Activated CD8-positive, alpha-beta T cell treated with anti-CD3 and anti-CD28 coated beads for 36 hours (primary cell): Measurements from ENCODE around the gene TMEM25. TPM values are rescaled to one million over a fixed set of nuclear protein-coding genes. Genes with fewer than 3 reads are reported as not detected.
"Not testable (repeated sequence)": the region's sequence is repeated elsewhere in the genome, so short reads cannot be mapped to it uniquely, and the experiment has no call there.

Experiments used
- ATAC-seq: fragments of 200-7000 bp; cut with Tn5 transposase; one replicate; pipeline ENCODE4 v1.10.0; 2021; ENCODE audit warnings: mild to moderate bottlenecking, moderate library complexity
- CTCF ChIA-PET: fragments of 350-600 bp; sonication (Branson Sonifier 250); formaldehyde crosslinking; loops from one replicate; lab custom pipeline; 2021; ENCODE audit warnings: antibody characterized with exemption; lab: Charles Lee
- POLR2A ChIA-PET: fragments of 350-600 bp; sonication (Branson Sonifier 250); formaldehyde crosslinking; loops from one replicate; lab custom pipeline; 2021; ENCODE audit warnings: antibody characterized with exemption; lab: Charles Lee
- DNase-seq: peaks from one replicate; pipeline ENCODE4 v3.0.0-alpha.2; 2020
- H3K27ac Mint-ChIP-seq: one replicate; pipeline ENCODE4 v1.8.0; 2021; ENCODE audit warnings: mild to moderate bottlenecking, mixed read lengths
- H3K27me3 Mint-ChIP-seq: one replicate; pipeline ENCODE4 v1.8.0; 2021; ENCODE audit warnings: mixed read lengths
- H3K36me3 Mint-ChIP-seq: one replicate; pipeline ENCODE4 v1.8.0; 2021; ENCODE audit warnings: low read depth, mixed read lengths
- H3K4me1 Mint-ChIP-seq: one replicate; pipeline ENCODE4 v1.8.0; 2021; ENCODE audit warnings: low read depth, mixed read lengths
- H3K4me3 Mint-ChIP-seq: one replicate; pipeline ENCODE4 v1.8.0; 2021; ENCODE audit warnings: mild to moderate bottlenecking, moderate library complexity, mixed read lengths
- H3K9me3 Mint-ChIP-seq: one replicate; pipeline ENCODE4 v1.8.0; 2021; ENCODE audit warnings: mixed read lengths
- CTCF ChIP-seq: fragments of 200-600 bp; IDR thresholded peaks from one replicate; pipeline ENCODE4 v1.8.0; 2022; ENCODE audit warnings: antibody characterized with exemption, mild to moderate bottlenecking
- intact Hi-C: fragments of 100-400 bp; cut with micrococcal nuclease; formaldehyde crosslinking; loops from one replicate; pipeline ENCODE4 v1.10.0; 2022
- total RNA-seq, 2 experiments: library from RNA; stranded (reverse); gene quantifications; one replicate each; pipeline ENCODE4 v1.2.3, GENCODE V29; 2021

TMEM25 gene
- total RNA-seq, 2 experiments from 2014 or later, result 9.8 to 15.0 TPM

- DNase-seq (no peak), ATAC-seq (no peak)
- Mint-ChIP-seq H3K27ac (no peak overlapping the region), H3K4me1 (peaks cover 15% of the 10 kb centered on the region), H3K27me3 (no peaks in the 10 kb centered on the region), H3K36me3 (peaks cover 5% of the 10 kb centered on the region), H3K4me3 (no peak overlapping the region), H3K9me3 (no peaks in the 10 kb centered on the region)
- CTCF ChIA-PET, result no interaction called here
- intact Hi-C loops, result loop anchor here (10.0 kb wide), 1 partner anchor 116 kb away; no protein-coding TSS in a partner anchor
- TF ChIP-seq CTCF, result no peak
- POLR2A ChIA-PET, result no interaction called here
These were observed 29.8 kb downstream of the TMEM25 start for GRCh38 chr11:118560806-118561205.

DNA sequence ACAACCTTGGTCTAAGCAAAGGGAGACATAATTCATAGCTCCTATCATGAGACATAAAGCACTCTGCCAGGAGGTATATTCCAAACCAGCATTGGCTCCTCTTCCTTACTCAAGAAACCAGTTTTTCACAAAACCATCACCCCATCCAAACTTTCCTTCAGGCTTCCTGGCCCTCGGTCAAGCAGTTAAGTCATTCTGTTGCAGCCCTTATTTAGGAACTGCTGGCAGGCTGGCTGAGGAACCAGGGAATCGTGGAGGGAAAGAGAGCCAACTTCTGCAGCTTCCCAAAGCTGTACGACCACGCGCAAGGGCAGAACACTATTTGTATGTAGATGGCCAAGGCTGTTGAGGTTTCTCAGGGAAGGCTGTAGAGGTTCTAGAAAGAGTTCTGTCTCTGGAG lies 34.1 kb downstream of the TMEM25 start:
- Mint-ChIP-seq H3K4me3 (peak overlapping the region; percentile 88), H3K4me1 (peaks cover 21% of the 10 kb centered on the region), H3K27ac (peak overlapping the region; percentile 43), H3K27me3 (no peaks in the 10 kb centered on the region), H3K9me3 (no peaks in the 10 kb centered on the region), H3K36me3 (no peaks in the 10 kb centered on the region)
- ChIA-PET CTCF (no interaction called here), POLR2A (no interaction called here)
- no peak for TF ChIP-seq CTCF
- intact Hi-C loops, result loop anchor here (5.0 to 10.0 kb wide), 2 partner anchors 38 to 120 kb away; partner anchors contain the start of gene TTC36
- no peak for ATAC-seq
- DNase-seq, result no peak

DNA sequence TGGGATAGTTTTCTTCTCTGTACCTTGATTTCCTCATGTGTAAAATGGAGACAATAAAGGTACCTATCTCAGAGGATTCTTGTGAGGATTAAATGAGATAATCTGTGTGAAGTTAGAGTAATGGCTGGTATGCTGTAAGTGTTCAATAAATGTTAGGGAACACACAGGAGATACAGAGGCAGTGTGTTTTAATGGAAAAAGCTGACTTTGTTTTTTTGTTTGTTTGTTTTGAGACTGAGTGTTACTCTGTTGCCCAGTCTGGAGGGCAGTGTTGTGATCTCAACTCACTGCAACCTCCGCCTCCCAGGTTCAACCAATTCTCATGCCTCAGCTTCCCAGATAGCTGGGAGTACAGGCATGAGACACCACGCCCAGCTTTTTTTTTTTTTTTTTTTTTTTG lies 38.7 kb downstream of the TMEM25 start:
- no peak for TF ChIP-seq CTCF
- CTCF ChIA-PET, result no interaction called here
- intact Hi-C loops, result loop anchor here (5.0 to 10.0 kb wide), 2 partner anchors 42 to 125 kb away; partner anchors contain the start of gene TTC36
- no peak for ATAC-seq
- Mint-ChIP-seq H3K36me3 (peaks cover 5% of the 10 kb centered on the region), H3K4me3 (no peak overlapping the region), H3K27ac (no peak overlapping the region), H3K4me1 (peaks cover 36% of the 10 kb centered on the region), H3K9me3 (no peaks in the 10 kb centered on the region), H3K27me3 (no peaks in the 10 kb centered on the region)
- POLR2A ChIA-PET, result interaction anchor here (1.1 to 1.7 kb wide), 2 partner anchors 8 to 42 kb away, joined by 4 to 5 read pairs; partner anchors contain the start of gene TTC36
- no peak for DNase-seq

- DNase-seq, result no peak
- intact Hi-C loops, result no loop called here
- POLR2A ChIA-PET, result interaction anchor here (1.7 kb wide), 1 partner anchor 43 kb away, joined by 4 read pairs; the partner anchor contains the start of gene TTC36
- peaks cover 40% of the 10 kb centered on the region for H3K4me1 Mint-ChIP-seq
- CTCF ChIA-PET, result interaction anchor here (0.7 to 1.2 kb wide), 2 partner anchors 8 to 37 kb away, joined by 3 to 4 read pairs; partner anchors contain the start of gene PHLDB1
- no peaks in the 10 kb centered on the region for H3K27me3 Mint-ChIP-seq
- H3K4me3 Mint-ChIP-seq, result peak overlapping the region; percentile 84
- H3K9me3 Mint-ChIP-seq, result no peaks in the 10 kb centered on the region
- H3K27ac Mint-ChIP-seq, result peak overlapping the region; percentile 93
- ATAC-seq, result no peak
- H3K36me3 Mint-ChIP-seq, result peaks cover 7% of the 10 kb centered on the region
- TF ChIP-seq CTCF, result no peak
These were observed 39.8 kb downstream of the TMEM25 start for GRCh38 chr11:118570787-118571186.

- H3K4me3 Mint-ChIP-seq, result peak overlapping the region; percentile 84
These were observed 40.7 kb downstream of the TMEM25 start for GRCh38 chr11:118571701-118572060.

More at GRCh38 chr11:118571701-118572060, 40.7 kb downstream of the TMEM25 start:
- ATAC-seq, intact Hi-C loops, H3K27me3 Mint-ChIP-seq, H3K36me3 Mint-ChIP-seq, H3K9me3 Mint-ChIP-seq: not testable (repeated sequence)
- DNase-seq, result peak; percentile 36
- POLR2A ChIA-PET, result interaction anchor here (0.7 to 1.7 kb wide), 7 partner anchors 9 to 298 kb away, joined by 3 to 7 read pairs (median 3); partner anchors contain the start of gene CD3D
- H3K4me1 Mint-ChIP-seq, result peaks cover 43% of the 10 kb centered on the region
- CTCF ChIA-PET, result interaction anchor here (0.9 to 3.6 kb wide), 4 partner anchors 18 to 41 kb away, joined by 3 to 15 read pairs (median 6); partner anchors contain the start of gene TMEM25
- peak overlapping the region; percentile 93 for H3K27ac Mint-ChIP-seq
